Lower leg skin (tissue), 3 donors: ENCODE data around the gene GABBR2.

ENCODE experiments used
- POLR2A ChIP-seq, 2 donors: fragments of 450-650 bp; IDR thresholded peaks; one replicate each; pipeline ENCODE4 v1.6.1; 2016 to 2017; ENCODE audit warnings: antibody characterized with exemption in 2 of 2, mild to moderate bottlenecking in 1 of 2, moderate library complexity in 1 of 2
- TF ChIP-seq, protein P1 (sequence below), 3 donors: fragments of 450-650 bp; IDR thresholded peaks; one replicate each; pipeline ENCODE4 v1.5.1; 2016; ENCODE audit warnings: antibody characterized with exemption in 3 of 3, mild to moderate bottlenecking in 3 of 3, moderate library complexity in 2 of 3

DNA sequence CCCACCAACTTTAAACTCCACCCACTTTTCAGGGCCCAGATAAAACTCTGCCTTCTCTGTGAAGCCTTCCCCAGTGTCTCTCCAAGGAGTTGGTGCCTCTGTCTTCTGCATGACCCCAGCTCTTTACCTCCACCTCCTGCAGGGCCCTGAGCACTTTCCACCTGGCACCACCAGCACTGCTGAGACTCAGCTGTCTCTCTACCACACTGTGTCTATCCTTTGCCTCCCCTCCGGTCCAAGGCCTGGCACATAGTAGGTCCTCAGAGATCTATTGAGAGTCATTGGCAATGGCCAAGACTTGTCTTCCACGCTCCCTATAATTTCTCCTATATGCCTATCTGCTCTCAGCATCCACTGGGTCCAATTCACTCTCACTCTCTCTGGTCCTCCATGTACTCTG, 12.9 kb upstream of the GABBR2 start:
- TF ChIP-seq, protein P1, sequence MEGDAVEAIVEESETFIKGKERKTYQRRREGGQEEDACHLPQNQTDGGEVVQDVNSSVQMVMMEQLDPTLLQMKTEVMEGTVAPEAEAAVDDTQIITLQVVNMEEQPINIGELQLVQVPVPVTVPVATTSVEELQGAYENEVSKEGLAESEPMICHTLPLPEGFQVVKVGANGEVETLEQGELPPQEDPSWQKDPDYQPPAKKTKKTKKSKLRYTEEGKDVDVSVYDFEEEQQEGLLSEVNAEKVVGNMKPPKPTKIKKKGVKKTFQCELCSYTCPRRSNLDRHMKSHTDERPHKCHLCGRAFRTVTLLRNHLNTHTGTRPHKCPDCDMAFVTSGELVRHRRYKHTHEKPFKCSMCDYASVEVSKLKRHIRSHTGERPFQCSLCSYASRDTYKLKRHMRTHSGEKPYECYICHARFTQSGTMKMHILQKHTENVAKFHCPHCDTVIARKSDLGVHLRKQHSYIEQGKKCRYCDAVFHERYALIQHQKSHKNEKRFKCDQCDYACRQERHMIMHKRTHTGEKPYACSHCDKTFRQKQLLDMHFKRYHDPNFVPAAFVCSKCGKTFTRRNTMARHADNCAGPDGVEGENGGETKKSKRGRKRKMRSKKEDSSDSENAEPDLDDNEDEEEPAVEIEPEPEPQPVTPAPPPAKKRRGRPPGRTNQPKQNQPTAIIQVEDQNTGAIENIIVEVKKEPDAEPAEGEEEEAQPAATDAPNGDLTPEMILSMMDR (IDR thresholded peaks at IDR 0.05), result no peak
- TF ChIP-seq POLR2A (IDR thresholded peaks at IDR 0.05), result no peak
